Right lobe of liver (tissue), 4 donors: ENCODE data around the gene ATP12A.

Experiments used
- POLR2A ChIP-seq: fragments of 450-650 bp; IDR thresholded peaks from one replicate; pipeline ENCODE4 v1.6.1; 2017; ENCODE audit warnings: antibody characterized with exemption, mild to moderate bottlenecking
- TF ChIP-seq, protein P1 (sequence below), 4 donors: fragments of 200-600 bp in 3 of 4; fragments of 450-650 bp in 1 of 4; IDR thresholded peaks; one replicate each; pipeline versions ENCODE4 v1.5.1 to v1.8.0; 2016 to 2022; ENCODE audit warnings: antibody characterized with exemption in 4 of 4, mild to moderate bottlenecking in 2 of 4
- donor health status: DM: no; HTN: no; CAD: no.
- donor health status: DM: no; HTN: no; CAD: no.
- donor health status: DM: no; HTN: yes; CAD: no.

DNA sequence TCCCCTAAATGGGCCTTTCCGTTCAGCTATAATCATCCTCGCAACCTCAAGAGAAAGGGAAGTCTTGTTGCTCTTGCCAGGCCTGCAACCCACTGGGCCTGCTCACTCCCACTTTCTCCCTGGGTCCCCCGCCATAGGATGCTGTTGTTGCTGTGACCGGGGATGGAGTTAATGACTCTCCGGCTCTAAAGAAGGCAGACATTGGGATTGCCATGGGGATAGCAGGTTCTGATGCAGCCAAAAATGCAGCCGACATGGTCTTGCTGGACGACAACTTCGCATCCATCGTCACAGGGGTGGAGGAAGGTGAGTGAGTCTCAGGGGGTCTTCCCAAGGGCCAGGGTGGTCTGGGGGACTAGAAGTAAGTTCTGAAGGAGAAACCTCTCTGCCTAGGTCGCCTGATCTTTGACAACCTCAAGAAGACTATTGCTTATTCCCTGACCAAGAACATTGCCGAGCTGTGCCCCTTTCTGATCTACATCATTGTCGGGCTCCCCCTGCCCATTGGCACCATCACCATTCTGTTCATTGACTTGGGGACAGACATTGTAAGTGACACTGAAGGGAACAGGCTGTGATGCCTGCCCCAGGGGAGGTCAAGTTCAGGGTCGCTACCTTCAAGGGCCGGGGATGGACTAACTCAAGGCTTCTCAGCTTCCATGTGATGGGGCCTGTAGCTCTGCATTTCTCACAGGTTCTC, 26.8 kb downstream of the ATP12A start:
- TF ChIP-seq, protein P1, sequence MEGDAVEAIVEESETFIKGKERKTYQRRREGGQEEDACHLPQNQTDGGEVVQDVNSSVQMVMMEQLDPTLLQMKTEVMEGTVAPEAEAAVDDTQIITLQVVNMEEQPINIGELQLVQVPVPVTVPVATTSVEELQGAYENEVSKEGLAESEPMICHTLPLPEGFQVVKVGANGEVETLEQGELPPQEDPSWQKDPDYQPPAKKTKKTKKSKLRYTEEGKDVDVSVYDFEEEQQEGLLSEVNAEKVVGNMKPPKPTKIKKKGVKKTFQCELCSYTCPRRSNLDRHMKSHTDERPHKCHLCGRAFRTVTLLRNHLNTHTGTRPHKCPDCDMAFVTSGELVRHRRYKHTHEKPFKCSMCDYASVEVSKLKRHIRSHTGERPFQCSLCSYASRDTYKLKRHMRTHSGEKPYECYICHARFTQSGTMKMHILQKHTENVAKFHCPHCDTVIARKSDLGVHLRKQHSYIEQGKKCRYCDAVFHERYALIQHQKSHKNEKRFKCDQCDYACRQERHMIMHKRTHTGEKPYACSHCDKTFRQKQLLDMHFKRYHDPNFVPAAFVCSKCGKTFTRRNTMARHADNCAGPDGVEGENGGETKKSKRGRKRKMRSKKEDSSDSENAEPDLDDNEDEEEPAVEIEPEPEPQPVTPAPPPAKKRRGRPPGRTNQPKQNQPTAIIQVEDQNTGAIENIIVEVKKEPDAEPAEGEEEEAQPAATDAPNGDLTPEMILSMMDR (IDR thresholded peaks at IDR 0.05) = no peak
- no peak for TF ChIP-seq POLR2A
